HCT116 (cell line): ENCODE measurements around the gene TICAM2. TPM values are rescaled to one million over a fixed set of nuclear protein-coding genes. Genes with fewer than 3 reads are reported as not detected.

ENCODE experiments used
- ATAC-seq: fragments of 200-7000 bp; cut with Tn5 transposase; 2 replicates; pipeline ENCODE4 v1.9.1; 2020; ENCODE audit warnings: mild to moderate bottlenecking, moderate library complexity
- BruUV-seq: library from RNA; stranded (reverse); fragments of 400-500 nt; replicated peaks from 2 replicates; lab custom pipeline; 2021; lab: Mats Ljungman, UMichigan
- CTCF ChIA-PET: fragments of 300-600 bp; sonication (Branson Sonifier 250); formaldehyde crosslinking; loops from one replicate; lab custom pipeline; 2021; ENCODE audit warnings: antibody characterized with exemption; lab: Charles Lee
- POLR2A ChIA-PET: fragments of 300-600, 350-600 bp; sonication (Branson Sonifier 250); formaldehyde crosslinking; loops from one replicate; lab custom pipeline; 2021; ENCODE audit warnings: antibody characterized with exemption; lab: Charles Lee
- RAD21 ChIA-PET, 2 experiments: fragments of 300-600 bp; sonication (Branson Sonifier 250); formaldehyde crosslinking; loops; one replicate each; lab custom pipeline; 2023; ENCODE audit warnings: low total read pairs in 2 of 2; ENCODE audit not compliant: uncharacterized antibody in 2 of 2, unreplicated experiment in 2 of 2, low non-redundant PET in 1 of 2; lab: Charles Lee
- DNase-seq: peaks from one replicate; pipeline ENCODE4 v3.0.0-alpha.2; 2010; ENCODE audit warnings: low read depth, low spot score
- H2AFZ ChIP-seq: fragments of 200-600 bp; shearing (Covaris generic), sonication (generic); 2 replicates; pipeline ENCODE4 v1.6.1; 2017; ENCODE audit warnings: low read depth, mixed run types, mixed read lengths, antibody characterized with exemption, low read length; ENCODE audit not compliant: poor library complexity, severe bottlenecking
- H3K27ac ChIP-seq: 2 replicates; pipeline ENCODE4 v1.5.1; 2012; ENCODE audit warnings: low read depth, low read length
- H3K27me3 ChIP-seq: fragments of 200-600 bp; sonication (generic); 2 replicates; pipeline ENCODE4 v1.6.1; 2016; ENCODE audit warnings: mixed run types, low read length, mixed read lengths; ENCODE audit not compliant: insufficient read depth
- H3K36me3 ChIP-seq, 2 experiments: fragments of 200-500 bp in 1 of 2; fragments of 200-600 bp in 1 of 2; sonication (Bioruptor generic) in 1 of 2; sonication (generic) in 1 of 2; 2 replicates each; pipeline versions ENCODE4 v1.5.1 to v1.6.1; 2014 to 2016; ENCODE audit warnings: low read length in 2 of 2, inconsistent platforms in 1 of 2, mixed read lengths in 1 of 2, mixed run types in 1 of 2; ENCODE audit not compliant: insufficient read depth in 2 of 2, control insufficient read depth in 1 of 2
- H3K4me1 ChIP-seq, 2 experiments: fragments of 200-600 bp in 1 of 2; sonication (generic) in 1 of 2; 2 replicates each; pipeline versions ENCODE4 v1.5.1 to v1.6.1; 2012 to 2017; ENCODE audit warnings: low read length in 2 of 2, inconsistent platforms in 1 of 2, mild to moderate bottlenecking in 1 of 2, mixed read lengths in 1 of 2, mixed run types in 1 of 2, moderate library complexity in 1 of 2; ENCODE audit not compliant: insufficient read depth in 2 of 2, control insufficient read depth in 1 of 2
- H3K4me2 ChIP-seq: fragments of 200-600 bp; sonication (generic); 2 replicates; pipeline ENCODE4 v1.6.1; 2017; ENCODE audit warnings: mixed run types, low read length, mixed read lengths
- H3K4me3 ChIP-seq, 2 experiments: fragments of 200-600 bp in 1 of 2; sonication (generic) in 1 of 2; replicated peaks in 1 of 2; 2 replicates each; pipeline ENCODE4 v1.5.1; 2011 to 2016; ENCODE audit warnings: low read length in 2 of 2, control low read depth in 1 of 2, low read depth in 1 of 2, mild to moderate bottlenecking in 1 of 2, mixed read lengths in 1 of 2, mixed run types in 1 of 2
- H3K79me2 ChIP-seq: fragments of 200-600 bp; sonication (generic); 2 replicates; pipeline ENCODE4 v1.6.1; 2017; ENCODE audit warnings: mild to moderate bottlenecking, mixed run types, low read length, moderate library complexity, mixed read lengths; ENCODE audit not compliant: insufficient read depth
- H3K9ac ChIP-seq: fragments of 200-600 bp; sonication (generic); 2 replicates; pipeline ENCODE4 v1.6.1; 2016; ENCODE audit warnings: low read length, mixed read lengths
- H3K9me2 ChIP-seq: fragments of 200-600 bp; sonication (generic), shearing (Covaris generic); 2 replicates; pipeline ENCODE4 v1.6.1; 2017; ENCODE audit warnings: mixed run types, mild to moderate bottlenecking, moderate library complexity; ENCODE audit not compliant: insufficient read depth
- H3K9me3 ChIP-seq, 2 experiments: fragments of 200-500 bp in 1 of 2; fragments of 200-600 bp in 1 of 2; sonication (Bioruptor generic) in 1 of 2; sonication (generic) in 1 of 2; 2 replicates each; pipeline ENCODE4 v1.6.1; 2014 to 2017; ENCODE audit warnings: low read length in 2 of 2, mixed read lengths in 2 of 2, inconsistent platforms in 1 of 2, low read depth in 1 of 2, mild to moderate bottlenecking in 1 of 2, mixed run types in 1 of 2, moderate library complexity in 1 of 2; ENCODE audit not compliant: control insufficient read depth in 1 of 2, insufficient read depth in 1 of 2
- H4K20me1 ChIP-seq: fragments of 200-600 bp; sonication (generic), shearing (Covaris generic); 2 replicates; pipeline ENCODE4 v1.6.1; 2017; ENCODE audit warnings: mixed run types, mild to moderate bottlenecking, moderate library complexity; ENCODE audit not compliant: insufficient read depth
- SIN3A ChIP-seq: IDR thresholded peaks from 2 replicates; pipeline ENCODE4 v1.6.1; 2012; ENCODE audit warnings: low read depth
- intact Hi-C: fragments of 100-400 bp; cut with micrococcal nuclease; formaldehyde crosslinking; loops from 2 replicates; pipeline ENCODE4 v1.10.0; 2022
- total RNA-seq: library from RNA; stranded (reverse); gene quantifications from one replicate; pipeline ENCODE4 v1.2.1, GENCODE V29; 2021; ENCODE audit not compliant: unreplicated experiment
- TF ChIP-seq, protein P1 (sequence below): IDR thresholded peaks from 2 replicates; pipeline ENCODE4 v1.6.1; 2012; ENCODE audit warnings: low read depth
- TF ChIP-seq, protein P2 (sequence below), 3 experiments: fragments of 200-600 bp in 1 of 3; sonication (generic) in 1 of 3; IDR thresholded peaks in 2 of 3; conservative IDR thresholded peaks in 1 of 3; 2 replicates each; pipeline ENCODE4 v1.5.1; 2012 to 2017; ENCODE audit warnings: low read depth in 2 of 3, low read length in 2 of 3, antibody characterized with exemption in 1 of 3, borderline replicate concordance in 1 of 3, control low read depth in 1 of 3, mild to moderate bottlenecking in 1 of 3, mixed read lengths in 1 of 3, mixed run types in 1 of 3, moderate library complexity in 1 of 3; ENCODE audit not compliant: insufficient read depth in 1 of 3

The TICAM2 gene
- total RNA-seq, 1 experiment from 2014 or later: 2.9 TPM

DNA sequence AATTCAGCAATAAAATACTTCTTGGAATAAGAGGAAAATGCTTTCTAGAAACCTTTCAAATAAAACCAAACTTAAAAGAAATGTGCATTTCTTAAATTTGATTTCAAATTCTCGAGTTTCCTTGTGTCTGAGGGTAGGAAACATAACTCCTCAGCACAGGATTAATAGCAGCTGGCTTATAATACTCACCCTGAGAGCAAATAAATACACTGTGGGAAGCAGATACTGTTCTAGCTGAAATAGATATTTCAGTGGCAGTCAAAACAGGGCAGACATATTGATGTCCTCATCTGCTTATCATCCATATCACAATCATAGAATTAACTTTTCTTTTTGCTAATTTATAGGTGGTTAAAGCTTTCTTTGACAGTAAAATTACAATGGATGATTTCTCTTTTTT lies 33.6 kb downstream of the TICAM2 start:
- no peak overlapping the region for H3K27ac ChIP-seq
- no peak overlapping the region for H2AFZ ChIP-seq
- DNase-seq: no peak
- RAD21 ChIA-PET: no interaction called here
- no peak for ATAC-seq
- no peaks in the 10 kb centered on the region for H3K9me3 ChIP-seq
- H4K20me1 ChIP-seq: no peaks in the 10 kb centered on the region
- no peak overlapping the region for H3K9ac ChIP-seq
- no peak overlapping the region for H3K4me3 ChIP-seq
- H3K4me2 ChIP-seq: no peak overlapping the region
- POLR2A ChIA-PET: interaction anchor here (1.4 kb wide), 1 partner anchor 24 kb away, joined by 3 read pairs; the partner anchor contains the start of gene FEM1C
- H3K36me3 ChIP-seq: no peaks in the 10 kb centered on the region
- no TSS peak for BruUV-seq
- H3K9me2 ChIP-seq: no peaks in the 10 kb centered on the region
- TF ChIP-seq, protein P1, sequence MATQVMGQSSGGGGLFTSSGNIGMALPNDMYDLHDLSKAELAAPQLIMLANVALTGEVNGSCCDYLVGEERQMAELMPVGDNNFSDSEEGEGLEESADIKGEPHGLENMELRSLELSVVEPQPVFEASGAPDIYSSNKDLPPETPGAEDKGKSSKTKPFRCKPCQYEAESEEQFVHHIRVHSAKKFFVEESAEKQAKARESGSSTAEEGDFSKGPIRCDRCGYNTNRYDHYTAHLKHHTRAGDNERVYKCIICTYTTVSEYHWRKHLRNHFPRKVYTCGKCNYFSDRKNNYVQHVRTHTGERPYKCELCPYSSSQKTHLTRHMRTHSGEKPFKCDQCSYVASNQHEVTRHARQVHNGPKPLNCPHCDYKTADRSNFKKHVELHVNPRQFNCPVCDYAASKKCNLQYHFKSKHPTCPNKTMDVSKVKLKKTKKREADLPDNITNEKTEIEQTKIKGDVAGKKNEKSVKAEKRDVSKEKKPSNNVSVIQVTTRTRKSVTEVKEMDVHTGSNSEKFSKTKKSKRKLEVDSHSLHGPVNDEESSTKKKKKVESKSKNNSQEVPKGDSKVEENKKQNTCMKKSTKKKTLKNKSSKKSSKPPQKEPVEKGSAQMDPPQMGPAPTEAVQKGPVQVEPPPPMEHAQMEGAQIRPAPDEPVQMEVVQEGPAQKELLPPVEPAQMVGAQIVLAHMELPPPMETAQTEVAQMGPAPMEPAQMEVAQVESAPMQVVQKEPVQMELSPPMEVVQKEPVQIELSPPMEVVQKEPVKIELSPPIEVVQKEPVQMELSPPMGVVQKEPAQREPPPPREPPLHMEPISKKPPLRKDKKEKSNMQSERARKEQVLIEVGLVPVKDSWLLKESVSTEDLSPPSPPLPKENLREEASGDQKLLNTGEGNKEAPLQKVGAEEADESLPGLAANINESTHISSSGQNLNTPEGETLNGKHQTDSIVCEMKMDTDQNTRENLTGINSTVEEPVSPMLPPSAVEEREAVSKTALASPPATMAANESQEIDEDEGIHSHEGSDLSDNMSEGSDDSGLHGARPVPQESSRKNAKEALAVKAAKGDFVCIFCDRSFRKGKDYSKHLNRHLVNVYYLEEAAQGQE: no peak
- TF ChIP-seq SIN3A: no peak
- TF ChIP-seq, protein P2, sequence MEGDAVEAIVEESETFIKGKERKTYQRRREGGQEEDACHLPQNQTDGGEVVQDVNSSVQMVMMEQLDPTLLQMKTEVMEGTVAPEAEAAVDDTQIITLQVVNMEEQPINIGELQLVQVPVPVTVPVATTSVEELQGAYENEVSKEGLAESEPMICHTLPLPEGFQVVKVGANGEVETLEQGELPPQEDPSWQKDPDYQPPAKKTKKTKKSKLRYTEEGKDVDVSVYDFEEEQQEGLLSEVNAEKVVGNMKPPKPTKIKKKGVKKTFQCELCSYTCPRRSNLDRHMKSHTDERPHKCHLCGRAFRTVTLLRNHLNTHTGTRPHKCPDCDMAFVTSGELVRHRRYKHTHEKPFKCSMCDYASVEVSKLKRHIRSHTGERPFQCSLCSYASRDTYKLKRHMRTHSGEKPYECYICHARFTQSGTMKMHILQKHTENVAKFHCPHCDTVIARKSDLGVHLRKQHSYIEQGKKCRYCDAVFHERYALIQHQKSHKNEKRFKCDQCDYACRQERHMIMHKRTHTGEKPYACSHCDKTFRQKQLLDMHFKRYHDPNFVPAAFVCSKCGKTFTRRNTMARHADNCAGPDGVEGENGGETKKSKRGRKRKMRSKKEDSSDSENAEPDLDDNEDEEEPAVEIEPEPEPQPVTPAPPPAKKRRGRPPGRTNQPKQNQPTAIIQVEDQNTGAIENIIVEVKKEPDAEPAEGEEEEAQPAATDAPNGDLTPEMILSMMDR (IDR thresholded peaks at IDR 0.05 in 2 of 3, conservative IDR thresholded peaks at IDR 0.05 in 1 of 3; ENCODE audit: borderline replicate concordance in 1 of 3, insufficient read depth in 1 of 3, low read depth in 2 of 3, low read length in 2 of 3): no peak
- peaks cover 0 to 11% of the 10 kb centered on the region in 2 experiments; a peak in 1 of 4 replicates for H3K4me1 ChIP-seq
- CTCF ChIA-PET: no interaction called here
- no peaks in the 10 kb centered on the region for H3K79me2 ChIP-seq
- intact Hi-C loops: no loop called here
- no peaks in the 10 kb centered on the region for H3K27me3 ChIP-seq
